Liver (tissue), 9 donors: Measurements from ENCODE around the gene TUSC2. TPM values are rescaled to one million over a fixed set of nuclear protein-coding genes. Genes with fewer than 3 reads are reported as not detected.

Source experiments
- DNase-seq: peaks from one replicate; pipeline ENCODE4 v3.0.0-alpha.2; 2017; ENCODE audit warnings: low spot score
- H3K27ac ChIP-seq, 2 donors: one replicate each; pipeline ENCODE4 v1.7.0; 2013; ENCODE audit warnings: inconsistent platforms in 2 of 2, low read length in 2 of 2, control low read depth in 1 of 2, low read depth in 1 of 2, mild to moderate bottlenecking in 1 of 2
- H3K27me3 ChIP-seq, 4 donors: one replicate each; pipeline versions ENCODE4 v1.6.1 to v1.7.0; 2013; ENCODE audit warnings: low read length in 3 of 4, inconsistent platforms in 1 of 4, mild to moderate bottlenecking in 1 of 4, moderate library complexity in 1 of 4; ENCODE audit not compliant: control insufficient read depth in 4 of 4, insufficient read depth in 4 of 4
- H3K36me3 ChIP-seq, 4 donors: one replicate each; pipeline versions ENCODE4 v1.6.1 to v1.7.0; 2013; ENCODE audit warnings: low read length in 3 of 4, mild to moderate bottlenecking in 3 of 4, low read depth in 1 of 4, moderate library complexity in 1 of 4; ENCODE audit not compliant: control insufficient read depth in 4 of 4, insufficient read depth in 3 of 4
- H3K4me1 ChIP-seq, 4 donors: one replicate each; pipeline versions ENCODE4 v1.6.1 to v1.7.0; 2013; ENCODE audit warnings: low read length in 3 of 4, mild to moderate bottlenecking in 3 of 4, moderate library complexity in 1 of 4; ENCODE audit not compliant: control insufficient read depth in 4 of 4, insufficient read depth in 4 of 4
- H3K4me3 ChIP-seq, 3 donors: one replicate each; pipeline versions ENCODE4 v1.6.1 to v1.7.0; 2013; ENCODE audit warnings: low read length in 3 of 3, control low read depth in 1 of 3, low read depth in 1 of 3, mild to moderate bottlenecking in 1 of 3
- H3K9ac ChIP-seq, 2 donors: one replicate each; pipeline ENCODE4 v1.7.0; 2013; ENCODE audit warnings: low read length in 2 of 2, mild to moderate bottlenecking in 2 of 2, moderate library complexity in 2 of 2, control low read depth in 1 of 2, low read depth in 1 of 2
- H3K9me3 ChIP-seq, 4 donors: one replicate each; pipeline versions ENCODE4 v1.6.1 to v1.7.0; 2013; ENCODE audit warnings: low read length in 3 of 4; ENCODE audit not compliant: control insufficient read depth in 4 of 4
- CTCF ChIP-seq: fragments of 150-350 bp; IDR thresholded peaks from 2 replicates; pipeline ENCODE4 v1.5.1; 2017; ENCODE audit warnings: improper control_type of control experiment, low read depth, low read length; ENCODE audit not compliant: missing input control
- EGR1 ChIP-seq, 2 donors: IDR thresholded peaks; 2 replicates each; pipeline ENCODE4 v1.6.1; 2016 to 2018; ENCODE audit warnings: antibody characterized with exemption in 2 of 2, low read depth in 2 of 2
- FOXA1 ChIP-seq: IDR thresholded peaks from 2 replicates; pipeline ENCODE4 v1.6.1; 2016; ENCODE audit warnings: antibody characterized with exemption
- FOXA2 ChIP-seq: IDR thresholded peaks from 2 replicates; pipeline ENCODE4 v1.6.1; 2016; ENCODE audit warnings: antibody characterized with exemption
- HNF4A ChIP-seq, 2 donors: conservative IDR thresholded peaks; 2 replicates each; pipeline ENCODE4 v1.6.1; 2016; ENCODE audit warnings: antibody characterized with exemption in 2 of 2, mild to moderate bottlenecking in 2 of 2
- HNF4G ChIP-seq: IDR thresholded peaks from 2 replicates; pipeline ENCODE4 v1.6.1; 2016; ENCODE audit warnings: antibody characterized with exemption
- JUND ChIP-seq, 2 donors: IDR thresholded peaks; 2 replicates each; pipeline ENCODE4 v1.6.1; 2016; ENCODE audit warnings: antibody characterized with exemption in 2 of 2
- MAX ChIP-seq: IDR thresholded peaks from 2 replicates; pipeline ENCODE4 v1.6.1; 2016; ENCODE audit warnings: antibody characterized with exemption
- NR2F2 ChIP-seq: IDR thresholded peaks from 2 replicates; pipeline ENCODE4 v1.6.1; 2016; ENCODE audit warnings: antibody characterized with exemption
- RAD21 ChIP-seq, 2 donors: IDR thresholded peaks; 2 replicates each; pipeline ENCODE4 v1.6.1; 2016; ENCODE audit warnings: antibody characterized with exemption in 2 of 2, mild to moderate bottlenecking in 2 of 2
- REST ChIP-seq: IDR thresholded peaks from 2 replicates; pipeline ENCODE4 v1.6.1; 2016; ENCODE audit warnings: antibody characterized with exemption, mild to moderate bottlenecking
- RXRA ChIP-seq, 2 donors: IDR thresholded peaks; 2 replicates each; pipeline ENCODE4 v1.6.1; 2017 to 2018; ENCODE audit warnings: antibody characterized with exemption in 2 of 2, mild to moderate bottlenecking in 1 of 2
- SP1 ChIP-seq: IDR thresholded peaks from 2 replicates; pipeline ENCODE4 v1.6.1; 2018; ENCODE audit warnings: antibody characterized with exemption, mild to moderate bottlenecking
- TAF1 ChIP-seq: conservative IDR thresholded peaks from 2 replicates; pipeline ENCODE4 v1.6.1; 2016; ENCODE audit warnings: antibody characterized with exemption, mild to moderate bottlenecking
- ZBTB33 ChIP-seq: IDR thresholded peaks from 2 replicates; pipeline ENCODE4 v1.6.1; 2016; ENCODE audit warnings: antibody characterized with exemption
- WGBS: extraction: QIAGEN DNeasy Blood & Tissue Kit; methylation state at CpG from one replicate; pipeline ENCODE4 v1.1.7; 2013; 5-methylcytosine and 5-hydroxymethylcytosine counted together
- polyA plus RNA-seq, 2 donors: library from polyadenylated mRNA; stranded (reverse) in 1 of 2; unstranded in 1 of 2; fragments of 200-250 nt in 1 of 2; fragments of >200 nt in 1 of 2; fragmentation: Nextera tagmentation in 1 of 2; extraction: Ambion mirVana in 1 of 2; gene quantifications; one replicate each; pipeline versions ENCODE4 v1.2.1 to v1.2.3, GENCODE V29; 2013 to 2015
- total RNA-seq, 2 donors: library from RNA; depleted of rRNA; stranded (reverse); fragments of >200 nt; gene quantifications; one replicate each; pipeline ENCODE4 v1.2.3, GENCODE V29; 2014
- TF ChIP-seq, protein P1 (sequence below): IDR thresholded peaks from 2 replicates; pipeline ENCODE4 v1.6.1; 2016; ENCODE audit warnings: antibody characterized with exemption
- donor health status: healthy.
- donor health status: healthy.
- donor health status: healthy.
- donor health status: healthy.
- donor health status: healthy.

Gene TUSC2
- total and polyA plus RNA-seq, 4 donors: 12.7 to 37.7 (median 21.7) TPM

GRCh38 chr3:50370594-50370993 lies 42.6 kb upstream of the TUSC2 start:
- TF ChIP-seq EGR1 (IDR thresholded peaks at IDR 0.05; ENCODE audit: low read depth in 2 of 2) (no peak), SP1 (no peak), REST (no peak), FOXA1 (no peak), RAD21 (IDR thresholded peaks at IDR 0.05) (no peak), MAX (no peak), RXRA (IDR thresholded peaks at IDR 0.05) (no peak), NR2F2 (no peak), HNF4A (conservative IDR thresholded peaks at IDR 0.05) (no peak), CTCF (no peak)
- Histone ChIP-seq H3K9me3 (no peaks in the 10 kb centered on the region), H3K27ac (no peak overlapping the region), H3K27me3 (peaks cover 0 to 2% (median 0%) of the 10 kb centered on the region in 4 donors), H3K36me3 (no peaks in the 10 kb centered on the region), H3K9ac (no peak overlapping the region), H3K4me1 (peaks cover 0 to 1% (median under 1%) of the 10 kb centered on the region in 4 donors), H3K4me3 (no peak overlapping the region)
- no peak for DNase-seq
- WGBS: 62% methylated on average over 14 of the region's 14 CpGs

DNA sequence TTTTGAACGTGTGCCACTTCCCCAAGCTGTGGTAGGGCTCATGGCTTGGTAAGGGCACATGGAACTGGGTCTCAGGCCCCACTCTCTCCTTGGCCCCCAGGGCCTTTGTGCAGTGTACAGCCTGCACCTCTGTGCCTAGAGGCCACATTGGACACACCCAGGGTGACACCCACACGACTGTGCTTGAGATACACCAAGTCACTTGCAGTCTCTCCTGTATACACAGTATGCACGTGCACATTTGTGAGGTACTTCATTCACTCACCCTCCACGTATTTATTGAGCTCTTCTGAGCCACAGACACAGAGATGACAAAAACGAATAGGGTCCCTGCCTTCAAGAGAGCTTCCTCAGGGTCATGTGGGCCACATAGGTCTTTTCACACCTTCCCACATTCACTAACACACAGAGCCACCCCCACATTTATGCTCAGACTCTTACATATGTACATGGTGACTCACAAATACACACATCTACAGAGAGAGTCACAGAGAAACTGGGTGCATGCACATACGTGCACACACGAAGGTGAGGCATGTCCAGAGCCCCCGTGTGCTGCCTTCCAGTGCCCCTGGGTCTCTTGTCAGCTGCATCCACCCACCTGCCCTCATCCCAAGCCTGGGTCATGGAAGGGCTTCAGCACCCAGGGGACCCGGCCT lies 41.1 kb upstream of the TUSC2 start:
- TF ChIP-seq HNF4G (no peak), ZBTB33 (no peak), TAF1 (no peak), MAX (no peak), FOXA1 (no peak), RXRA (IDR thresholded peaks at IDR 0.05) (no peak), JUND (IDR thresholded peaks at IDR 0.05) (no peak), REST (no peak), EGR1 (IDR thresholded peaks at IDR 0.05; ENCODE audit: low read depth in 2 of 2) (no peak), CTCF (no peak), FOXA2 (no peak)
- TF ChIP-seq, protein P1, sequence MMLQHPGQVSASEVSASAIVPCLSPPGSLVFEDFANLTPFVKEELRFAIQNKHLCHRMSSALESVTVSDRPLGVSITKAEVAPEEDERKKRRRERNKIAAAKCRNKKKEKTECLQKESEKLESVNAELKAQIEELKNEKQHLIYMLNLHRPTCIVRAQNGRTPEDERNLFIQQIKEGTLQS: no peak
- no peak overlapping the region for H3K9ac ChIP-seq
- peaks cover 0 to 2% (median 0%) of the 10 kb centered on the region in 4 donors for H3K27me3 ChIP-seq
- no peak overlapping the region for H3K27ac ChIP-seq
- no peak for DNase-seq
- no peaks in the 10 kb centered on the region for H3K9me3 ChIP-seq
- peaks cover 0 to 10% (median 6%) of the 10 kb centered on the region in 4 donors for H3K4me1 ChIP-seq
- no peaks in the 10 kb centered on the region for H3K36me3 ChIP-seq
- no peak overlapping the region for H3K4me3 ChIP-seq
- 75% methylated on average over 9 of the region's 9 CpGs for WGBS
